Mucosa of descending colon (tissue), 3 donors: ENCODE data around the gene TEX14. TPM values are rescaled to one million over a fixed set of nuclear protein-coding genes. Genes with fewer than 3 reads are reported as not detected.

Experiments used
- ATAC-seq: fragments of 200-7000 bp; cut with Tn5 transposase; one replicate; pipeline ENCODE4 v1.9.1; 2020; ENCODE audit warnings: mild to moderate bottlenecking, moderate library complexity
- DNase-seq, 3 donors: peaks; one replicate each; pipeline ENCODE4 v3.0.0-alpha.2; 2020
- H3K36me3 ChIP-seq: fragments of 200-600 bp; one replicate; pipeline ENCODE4 v1.8.0; 2021; ENCODE audit warnings: low read depth, mild to moderate bottlenecking
- H3K4me1 ChIP-seq: fragments of 200-600 bp; one replicate; pipeline ENCODE4 v1.8.0; 2021; ENCODE audit warnings: low read depth, mild to moderate bottlenecking
- H3K4me3 ChIP-seq: fragments of 200-600 bp; one replicate; pipeline ENCODE4 v1.8.0; 2021; ENCODE audit warnings: mild to moderate bottlenecking
- H3K9me3 ChIP-seq: fragments of 200-600 bp; one replicate; pipeline ENCODE4 v1.8.0; 2021; ENCODE audit warnings: mild to moderate bottlenecking
- intact Hi-C, 2 donors: fragments of 100-400 bp; cut with DNase I in 1 of 2; cut with micrococcal nuclease in 1 of 2; formaldehyde crosslinking; loops; one replicate each; pipeline versions ENCODE4 v1.11.0 to v1.11.1; 2022; cut with DNase I, micrococcal nuclease
- total RNA-seq, 3 donors: library from RNA; stranded (reverse); fragmentation: NEBNext Ultra II Directional in 2 of 3; extraction: Animal tissue kit (Norgen Biotek cat#: 25700) in 2 of 3; gene quantifications; one replicate each; pipeline versions ENCODE4 v1.2.1 to v1.2.4, GENCODE V29; 2021 to 2023
- TF ChIP-seq, protein P1 (sequence below): fragments of 200-600 bp; IDR thresholded peaks from one replicate; pipeline ENCODE4 v1.8.0; 2022; ENCODE audit warnings: antibody characterized with exemption, mild to moderate bottlenecking
- donor health status: DM: no; HTN: no; CAD: no; lungs with moderate emphysema.
- donor health status: DM: no; HTN: no; CAD: no.
- donor health status: DM: no; HTN: yes; CAD: no.

TEX14 gene
- total RNA-seq, 3 donors from 2014 or later, result 0.28 TPM; not detected in 2

DNA sequence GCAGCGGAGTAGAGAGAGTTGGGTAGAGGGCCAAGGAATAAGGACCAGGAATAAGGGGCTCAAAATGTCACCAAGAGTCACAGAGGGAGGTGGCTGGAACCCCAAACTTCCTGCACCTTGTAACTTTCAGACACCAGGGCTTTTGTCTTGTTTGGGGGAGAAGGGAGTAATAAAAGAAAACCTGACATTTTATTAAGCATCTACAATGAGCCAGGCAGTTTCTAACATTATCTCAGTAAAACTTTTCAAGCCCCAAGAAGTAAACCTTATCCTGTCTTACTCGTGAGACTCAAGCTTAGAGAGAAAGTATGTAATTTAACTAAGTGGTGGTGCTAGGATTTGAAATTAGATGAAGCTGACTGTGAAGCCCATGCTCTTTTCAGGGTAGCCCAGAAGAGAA lies 176.6 kb downstream of the TEX14 start:
- no peaks in the 10 kb centered on the region for H3K9me3 ChIP-seq
- DNase-seq, result no peak
- ATAC-seq, result no peak
- intact Hi-C loops, result no loop called here
- no peak overlapping the region for H3K4me3 ChIP-seq
- H3K4me1 ChIP-seq, result peaks cover 38% of the 10 kb centered on the region
- H3K36me3 ChIP-seq, result peaks cover 7% of the 10 kb centered on the region
- TF ChIP-seq, protein P1, sequence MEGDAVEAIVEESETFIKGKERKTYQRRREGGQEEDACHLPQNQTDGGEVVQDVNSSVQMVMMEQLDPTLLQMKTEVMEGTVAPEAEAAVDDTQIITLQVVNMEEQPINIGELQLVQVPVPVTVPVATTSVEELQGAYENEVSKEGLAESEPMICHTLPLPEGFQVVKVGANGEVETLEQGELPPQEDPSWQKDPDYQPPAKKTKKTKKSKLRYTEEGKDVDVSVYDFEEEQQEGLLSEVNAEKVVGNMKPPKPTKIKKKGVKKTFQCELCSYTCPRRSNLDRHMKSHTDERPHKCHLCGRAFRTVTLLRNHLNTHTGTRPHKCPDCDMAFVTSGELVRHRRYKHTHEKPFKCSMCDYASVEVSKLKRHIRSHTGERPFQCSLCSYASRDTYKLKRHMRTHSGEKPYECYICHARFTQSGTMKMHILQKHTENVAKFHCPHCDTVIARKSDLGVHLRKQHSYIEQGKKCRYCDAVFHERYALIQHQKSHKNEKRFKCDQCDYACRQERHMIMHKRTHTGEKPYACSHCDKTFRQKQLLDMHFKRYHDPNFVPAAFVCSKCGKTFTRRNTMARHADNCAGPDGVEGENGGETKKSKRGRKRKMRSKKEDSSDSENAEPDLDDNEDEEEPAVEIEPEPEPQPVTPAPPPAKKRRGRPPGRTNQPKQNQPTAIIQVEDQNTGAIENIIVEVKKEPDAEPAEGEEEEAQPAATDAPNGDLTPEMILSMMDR, result no peak

DNA sequence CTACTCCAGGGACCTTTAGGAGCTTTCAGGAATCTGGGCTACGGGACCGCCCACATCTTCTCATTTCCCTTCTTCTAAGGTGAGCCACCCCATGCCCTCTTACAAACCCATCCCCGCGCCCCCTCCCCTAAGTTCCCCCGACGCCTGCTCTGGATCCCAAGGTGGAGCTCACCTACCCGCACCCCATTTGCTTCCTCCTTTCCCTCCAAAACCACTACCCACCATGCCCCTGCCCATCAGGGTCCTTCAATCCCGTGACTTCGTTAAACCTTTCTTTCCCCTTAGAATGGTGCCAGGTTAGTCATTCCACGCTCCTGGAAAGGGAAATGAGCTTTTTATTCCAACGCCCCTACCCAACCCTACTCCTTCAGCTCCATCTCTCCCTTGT lies 177.1 kb downstream of the TEX14 start:
- no peak for ATAC-seq
- H3K9me3 ChIP-seq, result no peaks in the 10 kb centered on the region
- DNase-seq, result no peak
- H3K36me3 ChIP-seq, result peaks cover 7% of the 10 kb centered on the region
- no peak overlapping the region for H3K4me3 ChIP-seq
- intact Hi-C loops, result no loop called here
- H3K4me1 ChIP-seq, result peaks cover 33% of the 10 kb centered on the region
- TF ChIP-seq, protein P1, result no peak

DNA sequence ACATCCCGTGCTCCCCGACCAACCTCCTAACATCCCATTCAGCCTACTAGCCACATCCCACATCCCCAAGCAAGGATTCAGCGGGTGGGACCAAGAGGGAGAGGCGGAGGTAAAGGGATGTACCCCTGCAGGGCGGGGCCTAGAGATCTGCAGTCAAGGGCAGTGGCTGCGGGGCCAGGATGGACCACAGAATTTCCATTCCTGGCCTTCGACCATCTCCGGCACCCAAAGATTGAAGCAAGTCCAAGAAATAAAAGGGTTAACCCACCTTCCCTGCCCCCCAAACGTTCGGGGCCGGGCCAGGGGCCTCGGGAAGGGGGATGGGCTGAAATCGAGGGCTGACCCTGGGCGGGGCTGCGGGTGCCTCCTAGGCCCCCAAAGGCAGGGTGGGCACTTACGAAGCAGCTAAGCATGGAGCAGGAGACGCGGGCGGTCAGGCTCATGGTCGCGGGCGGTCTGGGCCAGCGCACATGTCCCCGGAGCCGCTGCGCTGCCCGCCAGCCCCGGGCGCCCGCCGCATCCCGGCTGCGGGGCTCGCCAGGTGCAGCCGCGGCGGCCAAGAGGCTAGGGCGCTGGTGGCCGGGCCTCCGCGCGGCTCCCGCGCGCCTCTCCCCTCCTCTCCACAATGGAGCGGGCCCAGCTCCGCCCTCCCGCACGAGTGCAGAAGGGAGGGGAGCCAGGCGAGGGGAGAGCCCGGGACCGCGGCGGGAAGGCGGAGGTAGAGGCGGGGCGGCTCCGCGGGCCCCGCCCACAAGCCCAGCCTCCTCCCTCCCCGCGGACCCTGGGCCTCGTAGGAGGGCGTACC lies 177.7 kb downstream of the TEX14 start, which contains the start of gene MTMR4:
Gene MTMR4, minus strand, starts transcription at position 674 of the 805 bp plus-strand sequence. Its CDS starts 231 bp downstream, at position 443.
- H3K4me1 ChIP-seq, result peaks cover 32% of the 10 kb centered on the region
- peak within 1 kb of the TSS; percentile 40 for H3K4me3 ChIP-seq
- intact Hi-C loops, result no loop called here
- no peaks in the 10 kb centered on the region for H3K9me3 ChIP-seq
- peak; percentile 82 to 91 (median 88) for DNase-seq
- H3K36me3 ChIP-seq, result peaks cover 7% of the 10 kb centered on the region
- ATAC-seq, result peak; percentile 48
- TF ChIP-seq, protein P1, result no peak

DNA sequence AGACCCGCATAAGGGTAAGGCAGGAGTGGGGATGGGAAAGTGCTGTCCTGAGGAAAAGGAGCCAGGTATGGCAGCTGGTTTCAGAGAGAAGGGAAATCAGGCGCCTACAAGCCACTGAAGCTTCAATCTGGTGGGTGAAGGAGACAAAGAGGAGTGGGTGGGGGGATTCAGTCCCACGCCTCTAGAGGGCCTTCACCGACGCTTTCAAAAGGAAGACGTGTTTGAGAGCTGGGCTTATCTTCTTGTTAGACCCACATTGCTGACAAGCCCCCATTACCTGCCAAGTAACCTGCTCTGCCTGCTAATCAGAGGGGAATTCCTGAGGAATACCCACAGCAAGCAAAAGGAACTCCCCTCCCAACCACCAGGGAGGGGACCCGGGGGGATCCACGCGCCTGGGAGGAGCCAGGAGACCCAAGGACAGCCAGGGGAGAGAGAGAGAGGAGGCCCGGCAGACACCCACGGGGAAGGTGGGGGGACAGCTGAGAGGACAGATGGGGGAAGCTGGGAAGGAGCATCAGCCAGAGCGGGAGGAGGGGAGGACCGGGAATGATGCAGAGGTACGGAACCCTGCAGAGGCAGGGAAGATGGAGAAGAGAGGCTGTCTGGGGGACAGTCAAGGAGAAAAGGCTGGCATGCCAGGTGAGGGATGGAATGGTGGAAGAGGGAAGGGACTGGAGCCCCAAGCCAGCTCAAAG lies 178.4 kb downstream of the TEX14 start:
- TF ChIP-seq, protein P1, result no peak
- H3K4me1 ChIP-seq, result peaks cover 32% of the 10 kb centered on the region
- H3K4me3 ChIP-seq, result no peak overlapping the region
- DNase-seq, result no peak
- intact Hi-C loops, result no loop called here
- peaks cover 7% of the 10 kb centered on the region for H3K36me3 ChIP-seq
- ATAC-seq, result no peak
- H3K9me3 ChIP-seq, result no peaks in the 10 kb centered on the region

DNA sequence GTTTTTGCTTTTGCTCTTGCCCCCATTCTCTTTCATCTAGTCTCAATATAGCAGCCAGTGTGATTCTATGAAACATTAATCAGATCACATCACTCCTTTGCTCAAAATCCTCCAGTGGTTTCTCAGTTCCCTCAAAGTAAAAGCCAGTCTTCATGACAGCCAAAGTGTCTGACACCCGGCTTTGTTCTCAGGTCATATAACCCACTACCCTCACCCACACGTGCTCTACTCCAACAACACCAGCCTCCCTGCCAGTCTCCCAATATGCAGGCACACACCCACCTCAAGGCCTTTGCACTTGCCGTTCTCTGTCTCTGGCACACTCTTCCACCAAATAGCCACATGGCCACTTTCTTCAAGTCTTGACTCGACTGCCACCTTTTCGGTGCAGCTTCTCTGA lies 181.8 kb downstream of the TEX14 start:
- Histone ChIP-seq H3K36me3 (peaks cover 10% of the 10 kb centered on the region), H3K4me1 (peaks cover 8% of the 10 kb centered on the region), H3K4me3 (no peak overlapping the region), H3K9me3 (no peaks in the 10 kb centered on the region)
- ATAC-seq (no peak), DNase-seq (no peak)
- intact Hi-C loops, result no loop called here
- TF ChIP-seq, protein P1, result no peak
